ENCODE data around the gene RGS11. TPM values are rescaled to one million over a fixed set of nuclear protein-coding genes. Genes with fewer than 3 reads are reported as not detected.

RGS11 gene
- not detected in 2 replicates for total RNA-seq

GRCh38 chr16:275786-276232 is at the start of gene RGS11:
Gene RGS11 (minus strand): TSS chr16:275944. CDS start chr16:275911, 33 bp downstream.

DNA sequence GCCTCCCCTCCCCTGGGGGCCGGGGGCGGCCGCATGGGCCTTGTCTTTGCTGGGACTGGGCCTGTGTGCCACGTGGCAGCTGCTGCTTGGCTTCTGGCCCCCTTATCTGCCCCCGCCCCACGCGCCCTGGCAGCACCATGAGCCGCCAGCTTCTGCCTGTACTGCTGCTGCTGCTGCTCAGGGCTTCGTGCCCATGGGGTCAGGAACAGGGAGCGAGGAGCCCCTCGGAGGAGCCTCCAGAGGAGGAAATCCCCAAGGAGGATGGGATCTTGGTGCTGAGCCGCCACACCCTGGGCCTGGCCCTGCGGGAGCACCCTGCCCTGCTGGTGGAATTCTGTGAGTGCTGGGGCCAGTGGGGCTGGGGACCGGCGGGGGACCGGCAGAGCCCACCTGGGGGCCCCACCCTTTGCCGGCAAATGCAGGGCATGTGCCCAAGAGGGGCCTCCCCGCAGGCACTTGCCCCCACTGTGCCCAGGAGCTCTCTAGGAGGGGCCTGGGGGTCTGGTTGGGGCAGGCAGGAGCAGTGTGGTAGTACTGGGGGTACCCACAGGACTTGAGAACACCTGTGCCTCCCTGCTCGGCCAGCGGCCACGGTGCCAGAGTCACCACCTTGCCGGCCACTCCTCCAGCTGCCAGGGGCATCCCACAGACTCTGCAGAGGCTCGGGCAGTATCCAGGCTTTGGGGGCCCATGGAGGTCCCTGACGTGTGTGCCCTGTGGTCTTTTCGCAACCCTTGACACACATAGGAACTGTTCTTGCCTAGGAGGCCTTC is 7.5 kb upstream of the RGS11 start, which contains the start of gene PDIA2:
Gene PDIA2 (plus strand): TSS at position 132 of the 773 bp plus-strand sequence. CDS start 6 bp downstream, at position 138.

GRCh38 chr16:280552-280951 is 4.8 kb upstream of the RGS11 start, which contains the start of gene ARHGDIG:
Gene ARHGDIG (plus strand): TSS chr16:280591. CDS start chr16:280681, 90 bp downstream.

GRCh38 chr16:234468-235305 is 41.1 kb downstream of the RGS11 start, which contains the start of gene FAM234A:
Gene FAM234A (plus strand): TSS chr16:234821. CDS start chr16:254414, 19,593 bp downstream.

DNA sequence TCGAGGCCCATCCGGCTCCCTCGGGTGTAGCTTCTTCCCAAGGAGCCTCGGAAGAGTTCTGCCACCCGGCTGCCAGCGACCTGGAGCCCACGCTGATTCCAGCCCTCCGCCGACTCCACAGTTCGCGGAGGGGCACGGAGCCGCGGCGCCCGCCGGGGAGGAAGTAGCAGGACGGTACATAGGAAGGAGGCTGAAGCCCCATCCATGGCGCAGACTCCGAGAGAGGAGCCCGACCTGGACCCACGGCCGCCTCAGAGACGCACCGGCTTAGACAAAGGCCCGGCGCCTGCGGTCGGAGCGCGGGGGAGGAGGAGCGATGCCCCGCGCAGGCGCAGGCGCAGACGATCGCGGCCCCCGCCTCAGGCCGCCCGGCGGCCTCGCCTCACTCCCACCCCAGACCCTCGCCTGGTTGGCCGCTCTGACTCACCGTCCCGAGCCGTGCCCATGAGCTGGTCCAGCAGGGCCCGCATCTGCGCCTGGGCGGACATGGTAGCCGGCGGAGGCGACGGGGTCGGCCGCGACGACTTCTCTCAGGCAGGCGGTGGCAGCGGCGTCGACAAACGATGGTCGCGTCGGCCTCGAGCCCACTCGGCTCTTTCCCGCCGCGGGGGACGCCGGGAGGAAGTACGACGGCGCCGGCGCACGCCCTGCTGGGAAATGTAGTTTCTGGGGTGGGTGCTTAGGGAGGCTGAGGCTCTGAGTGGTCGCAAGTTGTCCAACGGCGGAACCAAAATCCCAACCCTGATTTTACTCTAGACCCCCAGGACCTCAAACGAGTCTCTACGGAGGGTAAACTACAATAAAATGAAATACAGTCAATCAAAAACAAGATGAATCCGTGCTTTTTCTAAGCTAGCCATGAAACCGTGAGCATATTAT is 46.7 kb downstream of the RGS11 start, which contains the start of gene LUC7L:
Gene LUC7L (minus strand): TSS at position 598 of the 879 bp plus-strand sequence. CDS start 110 bp downstream, at position 488.

Other genes with a start within 250 kb of the RGS11 start
- gene POLR3K, start 222.3 kb downstream of the RGS11 start, total RNA-seq: 3.0 and 3.6 TPM in 2 replicates
- gene SNRNP25, start 222.1 kb downstream of the RGS11 start, total RNA-seq: 10.9 and 12.0 TPM in 2 replicates
- gene RHBDF1, start 203.3 kb downstream of the RGS11 start, total RNA-seq: 12.4 and 24.8 TPM in 2 replicates
- 188 and 200 TPM in 2 replicates for gene MPG, start 197.7 kb downstream of the RGS11 start, total RNA-seq
- gene NPRL3, start 137.3 kb downstream of the RGS11 start, total RNA-seq: 5.8 and 7.7 TPM in 2 replicates
- gene HBZ, start 123.3 kb downstream of the RGS11 start, total RNA-seq: not detected in 2 replicates
- gene HBM, start 110.0 kb downstream of the RGS11 start, total RNA-seq: not detected in 2 replicates
- gene HBA2, start 103.1 kb downstream of the RGS11 start, total RNA-seq: not detected in 2 replicates
- gene HBA1, start 99.3 kb downstream of the RGS11 start, total RNA-seq: not detected in 2 replicates
- gene HBQ1, start 95.5 kb downstream of the RGS11 start, total RNA-seq: 0.48 TPM in 1 of 2 replicates, not detected in the other
- 25.4 and 28.4 TPM in 2 replicates for gene LUC7L, start 46.5 kb downstream of the RGS11 start, total RNA-seq
- gene FAM234A, start 41.1 kb downstream of the RGS11 start, total RNA-seq: 42.7 and 56.9 TPM in 2 replicates
- 0.24 TPM in 1 of 2 replicates, not detected in the other for gene ARHGDIG, start 4.6 kb upstream of the RGS11 start, total RNA-seq
- gene PDIA2, start 7.2 kb upstream of the RGS11 start, total RNA-seq: 0.24 TPM in 1 of 2 replicates, not detected in the other
- 55.6 and 67.0 TPM in 2 replicates for gene AXIN1, start 76.8 kb upstream of the RGS11 start, total RNA-seq
- gene MRPL28, start 94.6 kb upstream of the RGS11 start, total RNA-seq: 96.9 and 101 TPM in 2 replicates
- gene PGAP6, start 106.0 kb upstream of the RGS11 start, total RNA-seq: 53.5 and 73.5 TPM in 2 replicates
- gene NME4, start 121.3 kb upstream of the RGS11 start, total RNA-seq: 50.5 and 74.5 TPM in 2 replicates
- gene DECR2, start 125.9 kb upstream of the RGS11 start, total RNA-seq: 5.3 and 11.1 TPM in 2 replicates
- gene RAB11FIP3, start 149.7 kb upstream of the RGS11 start, total RNA-seq: 9.2 and 15.2 TPM in 2 replicates

Data from tracheal epithelial cell (primary cell).